ENCODE data around the gene GDI2. TPM values are rescaled to one million over a fixed set of nuclear protein-coding genes. Genes with fewer than 3 reads are reported as not detected.

The GDI2 gene
- total RNA-seq, 1 experiment from 2014 or later: 321 TPM

DNA sequence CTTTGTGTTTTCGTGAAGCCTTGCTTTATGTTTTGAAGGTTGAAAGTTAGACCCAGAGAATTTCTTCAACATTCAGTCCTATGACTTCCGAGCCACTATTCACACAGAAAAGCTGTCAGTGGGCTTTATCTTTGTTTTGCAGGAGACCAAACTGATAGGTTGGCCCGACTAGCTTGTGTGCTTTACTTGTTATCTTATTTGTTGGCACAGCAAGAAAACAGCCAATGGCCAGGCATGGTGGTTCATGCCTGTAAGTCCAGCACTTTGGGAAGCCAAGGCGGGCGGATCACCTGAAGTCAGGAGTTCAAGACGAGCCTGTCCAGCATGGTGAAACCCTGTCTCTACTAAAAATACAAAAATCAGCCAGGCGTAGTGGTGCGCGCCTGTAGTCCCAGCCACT is 16.0 kb upstream of the GDI2 start (continued):
- TF ChIP-seq ZNF138 (CRISPR knock-in tag; conservative IDR thresholded peaks at IDR 0.05): no peak
- no peak for TF ChIP-seq RORB (CRISPR knock-in tag; IDR thresholded peaks at IDR 0.05)
- no peak for TF ChIP-seq JAZF1 (CRISPR knock-in tag; IDR thresholded peaks at IDR 0.05)
- TF ChIP-seq, protein P1, sequence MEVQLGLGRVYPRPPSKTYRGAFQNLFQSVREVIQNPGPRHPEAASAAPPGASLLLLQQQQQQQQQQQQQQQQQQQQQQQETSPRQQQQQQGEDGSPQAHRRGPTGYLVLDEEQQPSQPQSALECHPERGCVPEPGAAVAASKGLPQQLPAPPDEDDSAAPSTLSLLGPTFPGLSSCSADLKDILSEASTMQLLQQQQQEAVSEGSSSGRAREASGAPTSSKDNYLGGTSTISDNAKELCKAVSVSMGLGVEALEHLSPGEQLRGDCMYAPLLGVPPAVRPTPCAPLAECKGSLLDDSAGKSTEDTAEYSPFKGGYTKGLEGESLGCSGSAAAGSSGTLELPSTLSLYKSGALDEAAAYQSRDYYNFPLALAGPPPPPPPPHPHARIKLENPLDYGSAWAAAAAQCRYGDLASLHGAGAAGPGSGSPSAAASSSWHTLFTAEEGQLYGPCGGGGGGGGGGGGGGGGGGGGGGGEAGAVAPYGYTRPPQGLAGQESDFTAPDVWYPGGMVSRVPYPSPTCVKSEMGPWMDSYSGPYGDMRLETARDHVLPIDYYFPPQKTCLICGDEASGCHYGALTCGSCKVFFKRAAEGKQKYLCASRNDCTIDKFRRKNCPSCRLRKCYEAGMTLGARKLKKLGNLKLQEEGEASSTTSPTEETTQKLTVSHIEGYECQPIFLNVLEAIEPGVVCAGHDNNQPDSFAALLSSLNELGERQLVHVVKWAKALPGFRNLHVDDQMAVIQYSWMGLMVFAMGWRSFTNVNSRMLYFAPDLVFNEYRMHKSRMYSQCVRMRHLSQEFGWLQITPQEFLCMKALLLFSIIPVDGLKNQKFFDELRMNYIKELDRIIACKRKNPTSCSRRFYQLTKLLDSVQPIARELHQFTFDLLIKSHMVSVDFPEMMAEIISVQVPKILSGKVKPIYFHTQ (CRISPR knock-in tag; IDR thresholded peaks at IDR 0.05): no peak

DNA sequence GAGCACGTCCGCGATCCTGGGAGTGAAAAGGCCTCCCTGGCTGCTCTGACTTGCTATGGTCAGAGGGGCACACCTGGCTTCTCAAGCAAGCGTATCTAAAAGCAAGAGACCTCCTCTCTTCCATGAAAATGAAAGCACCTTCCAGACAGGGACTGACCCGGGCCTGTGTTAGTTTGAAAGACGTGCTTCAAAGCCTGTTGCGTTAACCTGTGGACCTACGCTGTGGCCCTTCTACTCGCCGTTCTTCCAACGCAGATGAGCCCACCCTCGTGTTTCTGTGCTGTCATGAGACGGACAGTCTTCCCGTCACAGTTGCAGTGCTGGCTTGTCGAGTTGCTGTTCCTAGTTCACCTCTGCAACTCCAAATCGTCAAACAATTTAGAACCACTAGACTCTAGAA is 15.5 kb upstream of the GDI2 start:
- H3K9me3 Mint-ChIP-seq: no peaks in the 10 kb centered on the region
- ATAC-seq: no peak
- H3K27ac Mint-ChIP-seq: no peak overlapping the region
- H3K4me1 Mint-ChIP-seq: no peaks in the 10 kb centered on the region
- no peaks in the 10 kb centered on the region for H3K36me3 Mint-ChIP-seq
- TF ChIP-seq, protein P2, sequence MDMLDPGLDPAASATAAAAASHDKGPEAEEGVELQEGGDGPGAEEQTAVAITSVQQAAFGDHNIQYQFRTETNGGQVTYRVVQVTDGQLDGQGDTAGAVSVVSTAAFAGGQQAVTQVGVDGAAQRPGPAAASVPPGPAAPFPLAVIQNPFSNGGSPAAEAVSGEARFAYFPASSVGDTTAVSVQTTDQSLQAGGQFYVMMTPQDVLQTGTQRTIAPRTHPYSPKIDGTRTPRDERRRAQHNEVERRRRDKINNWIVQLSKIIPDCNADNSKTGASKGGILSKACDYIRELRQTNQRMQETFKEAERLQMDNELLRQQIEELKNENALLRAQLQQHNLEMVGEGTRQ (CRISPR knock-in tag; IDR thresholded peaks at IDR 0.05): no peak
- TF ChIP-seq GABPB1 (CRISPR knock-in tag; IDR thresholded peaks at IDR 0.05) (peak; percentile 25; the same call in 1 of the 2 replicates), CREB1 (CRISPR knock-in tag; IDR thresholded peaks at IDR 0.05) (no peak), ZNF396 (CRISPR knock-in tag; IDR thresholded peaks at IDR 0.05; ENCODE audit: borderline replicate concordance) (no peak), NFATC4 (CRISPR knock-in tag; IDR thresholded peaks at IDR 0.05) (no peak)
- no peaks in the 10 kb centered on the region for H3K27me3 Mint-ChIP-seq (ENCODE audit: low read depth)
- DNase-seq (ENCODE audit: low spot score): no peak
- ChIA-PET CTCF (no interaction called here), POLR2A (no interaction called here)
- H3K4me3 Mint-ChIP-seq: no peak overlapping the region

DNA sequence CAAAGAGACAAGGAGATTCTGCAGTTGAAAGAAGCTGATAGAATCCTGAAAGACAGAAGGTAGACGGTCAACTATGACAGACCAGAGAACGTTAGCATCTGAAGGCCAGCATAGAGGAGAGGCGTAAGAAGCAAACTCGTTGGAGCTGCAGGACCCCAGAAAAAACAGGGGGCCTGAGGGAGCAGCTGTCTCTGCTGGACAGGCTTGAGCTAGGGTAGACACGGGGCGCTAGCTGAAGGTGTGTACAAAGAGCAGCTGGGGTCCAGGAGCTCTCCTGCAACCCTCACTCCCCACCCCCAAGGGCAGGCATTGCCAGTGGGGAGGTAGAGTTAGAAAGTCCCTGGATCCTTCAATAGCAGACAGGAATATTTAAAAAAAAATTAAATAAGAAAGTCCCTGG is 14.6 kb upstream of the GDI2 start:
- no peaks in the 10 kb centered on the region for H3K27me3 Mint-ChIP-seq (ENCODE audit: low read depth)
- H3K9me3 Mint-ChIP-seq: no peaks in the 10 kb centered on the region
- DNase-seq (ENCODE audit: low spot score): no peak
- H3K36me3 Mint-ChIP-seq: no peaks in the 10 kb centered on the region
- POLR2A ChIA-PET: no interaction called here
- no peaks in the 10 kb centered on the region for H3K4me1 Mint-ChIP-seq
- TF ChIP-seq EMX1 (CRISPR knock-in tag; IDR thresholded peaks at IDR 0.05) (no peak), SMAD3 (CRISPR knock-in tag; IDR thresholded peaks at IDR 0.05; ENCODE audit: borderline replicate concordance) (no peak), ZNF423 (CRISPR knock-in tag; IDR thresholded peaks at IDR 0.05) (no peak), ZNF219 (CRISPR knock-in tag; IDR thresholded peaks at IDR 0.05; ENCODE audit: borderline replicate concordance) (no peak), TP53 (CRISPR knock-in tag; IDR thresholded peaks at IDR 0.05) (no peak), ATF1 (CRISPR knock-in tag; IDR thresholded peaks at IDR 0.05) (no peak), TCF7 (CRISPR knock-in tag; IDR thresholded peaks at IDR 0.05; ENCODE audit: low read depth) (no peak), NFATC4 (CRISPR knock-in tag; IDR thresholded peaks at IDR 0.05) (no peak), ZNF416 (CRISPR knock-in tag; IDR thresholded peaks at IDR 0.05) (no peak)
- TF ChIP-seq, protein P3, sequence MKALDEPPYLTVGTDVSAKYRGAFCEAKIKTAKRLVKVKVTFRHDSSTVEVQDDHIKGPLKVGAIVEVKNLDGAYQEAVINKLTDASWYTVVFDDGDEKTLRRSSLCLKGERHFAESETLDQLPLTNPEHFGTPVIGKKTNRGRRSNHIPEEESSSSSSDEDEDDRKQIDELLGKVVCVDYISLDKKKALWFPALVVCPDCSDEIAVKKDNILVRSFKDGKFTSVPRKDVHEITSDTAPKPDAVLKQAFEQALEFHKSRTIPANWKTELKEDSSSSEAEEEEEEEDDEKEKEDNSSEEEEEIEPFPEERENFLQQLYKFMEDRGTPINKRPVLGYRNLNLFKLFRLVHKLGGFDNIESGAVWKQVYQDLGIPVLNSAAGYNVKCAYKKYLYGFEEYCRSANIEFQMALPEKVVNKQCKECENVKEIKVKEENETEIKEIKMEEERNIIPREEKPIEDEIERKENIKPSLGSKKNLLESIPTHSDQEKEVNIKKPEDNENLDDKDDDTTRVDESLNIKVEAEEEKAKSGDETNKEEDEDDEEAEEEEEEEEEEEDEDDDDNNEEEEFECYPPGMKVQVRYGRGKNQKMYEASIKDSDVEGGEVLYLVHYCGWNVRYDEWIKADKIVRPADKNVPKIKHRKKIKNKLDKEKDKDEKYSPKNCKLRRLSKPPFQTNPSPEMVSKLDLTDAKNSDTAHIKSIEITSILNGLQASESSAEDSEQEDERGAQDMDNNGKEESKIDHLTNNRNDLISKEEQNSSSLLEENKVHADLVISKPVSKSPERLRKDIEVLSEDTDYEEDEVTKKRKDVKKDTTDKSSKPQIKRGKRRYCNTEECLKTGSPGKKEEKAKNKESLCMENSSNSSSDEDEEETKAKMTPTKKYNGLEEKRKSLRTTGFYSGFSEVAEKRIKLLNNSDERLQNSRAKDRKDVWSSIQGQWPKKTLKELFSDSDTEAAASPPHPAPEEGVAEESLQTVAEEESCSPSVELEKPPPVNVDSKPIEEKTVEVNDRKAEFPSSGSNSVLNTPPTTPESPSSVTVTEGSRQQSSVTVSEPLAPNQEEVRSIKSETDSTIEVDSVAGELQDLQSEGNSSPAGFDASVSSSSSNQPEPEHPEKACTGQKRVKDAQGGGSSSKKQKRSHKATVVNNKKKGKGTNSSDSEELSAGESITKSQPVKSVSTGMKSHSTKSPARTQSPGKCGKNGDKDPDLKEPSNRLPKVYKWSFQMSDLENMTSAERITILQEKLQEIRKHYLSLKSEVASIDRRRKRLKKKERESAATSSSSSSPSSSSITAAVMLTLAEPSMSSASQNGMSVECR (CRISPR knock-in tag; IDR thresholded peaks at IDR 0.05; ENCODE audit: borderline replicate concordance): no peak
- TF ChIP-seq, protein P4, sequence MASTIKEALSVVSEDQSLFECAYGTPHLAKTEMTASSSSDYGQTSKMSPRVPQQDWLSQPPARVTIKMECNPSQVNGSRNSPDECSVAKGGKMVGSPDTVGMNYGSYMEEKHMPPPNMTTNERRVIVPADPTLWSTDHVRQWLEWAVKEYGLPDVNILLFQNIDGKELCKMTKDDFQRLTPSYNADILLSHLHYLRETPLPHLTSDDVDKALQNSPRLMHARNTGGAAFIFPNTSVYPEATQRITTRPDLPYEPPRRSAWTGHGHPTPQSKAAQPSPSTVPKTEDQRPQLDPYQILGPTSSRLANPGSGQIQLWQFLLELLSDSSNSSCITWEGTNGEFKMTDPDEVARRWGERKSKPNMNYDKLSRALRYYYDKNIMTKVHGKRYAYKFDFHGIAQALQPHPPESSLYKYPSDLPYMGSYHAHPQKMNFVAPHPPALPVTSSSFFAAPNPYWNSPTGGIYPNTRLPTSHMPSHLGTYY (CRISPR knock-in tag; IDR thresholded peaks at IDR 0.05): no peak
- TF ChIP-seq, protein P5, sequence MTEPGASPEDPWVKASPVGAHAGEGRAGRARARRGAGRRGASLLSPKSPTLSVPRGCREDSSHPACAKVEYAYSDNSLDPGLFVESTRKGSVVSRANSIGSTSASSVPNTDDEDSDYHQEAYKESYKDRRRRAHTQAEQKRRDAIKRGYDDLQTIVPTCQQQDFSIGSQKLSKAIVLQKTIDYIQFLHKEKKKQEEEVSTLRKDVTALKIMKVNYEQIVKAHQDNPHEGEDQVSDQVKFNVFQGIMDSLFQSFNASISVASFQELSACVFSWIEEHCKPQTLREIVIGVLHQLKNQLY (CRISPR knock-in tag; IDR thresholded peaks at IDR 0.05): no peak
- TF ChIP-seq, protein P6, sequence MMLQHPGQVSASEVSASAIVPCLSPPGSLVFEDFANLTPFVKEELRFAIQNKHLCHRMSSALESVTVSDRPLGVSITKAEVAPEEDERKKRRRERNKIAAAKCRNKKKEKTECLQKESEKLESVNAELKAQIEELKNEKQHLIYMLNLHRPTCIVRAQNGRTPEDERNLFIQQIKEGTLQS (CRISPR knock-in tag; conservative IDR thresholded peaks at IDR 0.05): no peak
- TF ChIP-seq, protein P7, sequence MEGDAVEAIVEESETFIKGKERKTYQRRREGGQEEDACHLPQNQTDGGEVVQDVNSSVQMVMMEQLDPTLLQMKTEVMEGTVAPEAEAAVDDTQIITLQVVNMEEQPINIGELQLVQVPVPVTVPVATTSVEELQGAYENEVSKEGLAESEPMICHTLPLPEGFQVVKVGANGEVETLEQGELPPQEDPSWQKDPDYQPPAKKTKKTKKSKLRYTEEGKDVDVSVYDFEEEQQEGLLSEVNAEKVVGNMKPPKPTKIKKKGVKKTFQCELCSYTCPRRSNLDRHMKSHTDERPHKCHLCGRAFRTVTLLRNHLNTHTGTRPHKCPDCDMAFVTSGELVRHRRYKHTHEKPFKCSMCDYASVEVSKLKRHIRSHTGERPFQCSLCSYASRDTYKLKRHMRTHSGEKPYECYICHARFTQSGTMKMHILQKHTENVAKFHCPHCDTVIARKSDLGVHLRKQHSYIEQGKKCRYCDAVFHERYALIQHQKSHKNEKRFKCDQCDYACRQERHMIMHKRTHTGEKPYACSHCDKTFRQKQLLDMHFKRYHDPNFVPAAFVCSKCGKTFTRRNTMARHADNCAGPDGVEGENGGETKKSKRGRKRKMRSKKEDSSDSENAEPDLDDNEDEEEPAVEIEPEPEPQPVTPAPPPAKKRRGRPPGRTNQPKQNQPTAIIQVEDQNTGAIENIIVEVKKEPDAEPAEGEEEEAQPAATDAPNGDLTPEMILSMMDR (IDR thresholded peaks at IDR 0.05): no peak
- H3K4me3 Mint-ChIP-seq: no peak overlapping the region
- CTCF ChIA-PET: no interaction called here
- H3K27ac Mint-ChIP-seq: no peak overlapping the region
- no peak for ATAC-seq
